Prostate gland (tissue), 2 donors: ENCODE measurements around the gene IFI30.

Experiments used
- POLR2A ChIP-seq: fragments of 450-650 bp; IDR thresholded peaks from one replicate; pipeline ENCODE4 v1.6.1; 2016; ENCODE audit warnings: antibody characterized with exemption, mild to moderate bottlenecking
- TF ChIP-seq, protein P1 (sequence below), 4 experiments: fragments of 200-600 bp in 2 of 4; fragments of 450-650 bp in 2 of 4; sonication (generic) in 2 of 4; IDR thresholded peaks; 1 replicate in 3 of 4; 2 replicates in 1 of 4; pipeline ENCODE4 v1.5.1; 2016 to 2019; ENCODE audit warnings: antibody characterized with exemption in 4 of 4, mild to moderate bottlenecking in 2 of 4, moderate library complexity in 2 of 4

DNA sequence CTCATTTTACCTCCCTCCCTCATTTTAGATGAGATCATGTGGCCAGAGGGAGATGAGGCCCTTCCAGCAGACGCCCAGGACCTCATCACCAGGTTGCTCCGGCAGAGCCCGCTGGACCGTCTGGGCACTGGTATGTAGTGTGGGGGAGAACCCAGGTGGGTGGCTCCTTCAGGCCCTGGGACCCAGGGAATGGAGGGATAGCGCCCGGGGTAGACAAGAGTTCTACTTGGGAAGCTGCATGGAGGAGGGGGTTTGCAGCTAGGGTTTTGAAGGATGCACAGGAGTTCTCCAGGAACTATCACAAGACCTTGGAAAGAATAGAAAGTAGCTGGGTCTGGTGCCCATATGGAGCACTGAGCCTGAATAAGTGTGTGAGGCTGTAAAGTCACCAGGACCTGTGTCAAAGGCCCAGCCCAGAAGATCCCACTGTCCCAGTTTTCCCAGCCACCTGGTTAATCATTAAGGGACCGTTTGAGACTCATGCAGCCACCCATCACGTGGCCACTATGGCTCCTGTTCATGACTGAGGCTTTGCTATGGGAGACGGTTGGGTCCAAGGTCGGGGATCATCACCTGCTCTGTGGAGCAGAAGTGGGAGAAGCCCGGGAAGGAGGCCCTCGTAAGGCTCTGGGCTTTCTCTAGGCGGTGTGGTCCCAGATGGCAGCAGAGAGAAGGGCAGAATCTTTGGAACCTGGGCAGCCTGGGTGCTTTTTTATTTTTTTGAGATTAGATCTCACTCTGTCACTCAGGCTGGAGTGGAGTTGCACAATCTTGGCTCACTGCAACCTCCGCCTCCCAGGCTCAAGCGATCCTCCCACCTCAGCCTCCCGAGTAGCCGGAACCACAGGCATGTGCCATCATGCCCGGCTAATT lies 37.7 kb upstream of the IFI30 start:
- TF ChIP-seq, protein P1, sequence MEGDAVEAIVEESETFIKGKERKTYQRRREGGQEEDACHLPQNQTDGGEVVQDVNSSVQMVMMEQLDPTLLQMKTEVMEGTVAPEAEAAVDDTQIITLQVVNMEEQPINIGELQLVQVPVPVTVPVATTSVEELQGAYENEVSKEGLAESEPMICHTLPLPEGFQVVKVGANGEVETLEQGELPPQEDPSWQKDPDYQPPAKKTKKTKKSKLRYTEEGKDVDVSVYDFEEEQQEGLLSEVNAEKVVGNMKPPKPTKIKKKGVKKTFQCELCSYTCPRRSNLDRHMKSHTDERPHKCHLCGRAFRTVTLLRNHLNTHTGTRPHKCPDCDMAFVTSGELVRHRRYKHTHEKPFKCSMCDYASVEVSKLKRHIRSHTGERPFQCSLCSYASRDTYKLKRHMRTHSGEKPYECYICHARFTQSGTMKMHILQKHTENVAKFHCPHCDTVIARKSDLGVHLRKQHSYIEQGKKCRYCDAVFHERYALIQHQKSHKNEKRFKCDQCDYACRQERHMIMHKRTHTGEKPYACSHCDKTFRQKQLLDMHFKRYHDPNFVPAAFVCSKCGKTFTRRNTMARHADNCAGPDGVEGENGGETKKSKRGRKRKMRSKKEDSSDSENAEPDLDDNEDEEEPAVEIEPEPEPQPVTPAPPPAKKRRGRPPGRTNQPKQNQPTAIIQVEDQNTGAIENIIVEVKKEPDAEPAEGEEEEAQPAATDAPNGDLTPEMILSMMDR (IDR thresholded peaks at IDR 0.05): no peak
- no peak for TF ChIP-seq POLR2A
